ENCODE measurements around the gene FYB2. TPM values are rescaled to one million over a fixed set of nuclear protein-coding genes. Genes with fewer than 3 reads are reported as not detected.

Gene FYB2
- total RNA-seq, 1 donor from 2014 or later = under 0.01 TPM

GRCh38 chr1:56835657-56836056 lies 16.5 kb upstream of the FYB2 start:
- no peak for DNase-seq (ENCODE audit: low spot score in 2 of 2)

GRCh38 chr1:56834137-56834900 lies 15.1 kb upstream of the FYB2 start:
- DNase-seq (ENCODE audit: low spot score in 2 of 2) = no peak
- no peak for FAIRE-seq

More at GRCh38 chr1:56835657-56836056, 16.5 kb upstream of the FYB2 start:
- no peak for FAIRE-seq

- no peak for DNase-seq (ENCODE audit: low spot score in 2 of 2)
- FAIRE-seq = no peak
These were observed 13.9 kb upstream of the FYB2 start for GRCh38 chr1:56833088-56833487.

- peak; percentile 74 for FAIRE-seq
- DNase-seq (ENCODE audit: low spot score in 2 of 2) = peak in 1 of 2 donors; percentile 63
These were observed 12.9 kb upstream of the FYB2 start for GRCh38 chr1:56831871-56832693.

GRCh38 chr1:56830052-56830451 lies 10.8 kb upstream of the FYB2 start:
- DNase-seq (ENCODE audit: low spot score in 2 of 2) (no peak), FAIRE-seq (no peak)

GRCh38 chr1:56827711-56828110 lies 8.5 kb upstream of the FYB2 start:
- FAIRE-seq (no peak), DNase-seq (ENCODE audit: low spot score in 2 of 2) (no peak)

- no peak for DNase-seq (ENCODE audit: low spot score in 2 of 2)
- no peak for FAIRE-seq
These were observed 6.2 kb upstream of the FYB2 start for GRCh38 chr1:56825436-56825835.

GRCh38 chr1:56824938-56825337 lies 5.7 kb upstream of the FYB2 start:
- FAIRE-seq = no peak
- no peak for DNase-seq (ENCODE audit: low spot score in 2 of 2)

- DNase-seq (ENCODE audit: low spot score in 2 of 2) (no peak), FAIRE-seq (no peak)
These were observed 5.1 kb upstream of the FYB2 start for GRCh38 chr1:56824271-56824670.

GRCh38 chr1:56821462-56821797 lies 2.2 kb upstream of the FYB2 start:
- FAIRE-seq = no peak
- DNase-seq (ENCODE audit: low spot score in 2 of 2) = no peak

- FAIRE-seq (no peak), DNase-seq (ENCODE audit: low spot score in 2 of 2) (peak; percentile 20 to 61)
These were observed 1.7 kb upstream of the FYB2 start for GRCh38 chr1:56820755-56821461.

GRCh38 chr1:56817716-56818463 lies 1.3 kb downstream of the FYB2 start:
- no peak for FAIRE-seq
- no peak for DNase-seq (ENCODE audit: low spot score in 2 of 2)

GRCh38 chr1:56816909-56817308 lies 2.3 kb downstream of the FYB2 start:
- FAIRE-seq = no peak
- DNase-seq (ENCODE audit: low spot score in 2 of 2) = no peak

- DNase-seq (ENCODE audit: low spot score in 2 of 2) = no peak
These were observed 2.9 kb downstream of the FYB2 start for GRCh38 chr1:56816264-56816663.

GRCh38 chr1:56814205-56814604 lies 5.0 kb downstream of the FYB2 start:
- DNase-seq (ENCODE audit: low spot score in 2 of 2) = no peak
- FAIRE-seq = no peak

More at GRCh38 chr1:56816264-56816663, 2.9 kb downstream of the FYB2 start:
- no peak for FAIRE-seq

GRCh38 chr1:56811331-56811730 lies 7.9 kb downstream of the FYB2 start:
- DNase-seq (ENCODE audit: low spot score in 2 of 2) (no peak), FAIRE-seq (no peak)

- DNase-seq (ENCODE audit: low spot score in 2 of 2) (no peak), FAIRE-seq (no peak)
These were observed 10.8 kb downstream of the FYB2 start for GRCh38 chr1:56808410-56808809.

- FAIRE-seq = no peak
- DNase-seq (ENCODE audit: low spot score in 2 of 2) = no peak
These were observed 12.4 kb downstream of the FYB2 start for GRCh38 chr1:56806804-56807203.

- no peak for FAIRE-seq
These were observed 15.5 kb downstream of the FYB2 start for GRCh38 chr1:56803561-56804156.

More at GRCh38 chr1:56803561-56804156, 15.5 kb downstream of the FYB2 start:
- no peak for DNase-seq (ENCODE audit: low spot score in 2 of 2)
